H9 (cell line): ENCODE data around the gene MCCC1. TPM values are rescaled to one million over a fixed set of nuclear protein-coding genes. Genes with fewer than 3 reads are reported as not detected.

ENCODE experiments used
- DNase-seq: peaks from one replicate; pipeline ENCODE4 v3.0.0-alpha.2; 2017
- H2AFZ ChIP-seq: one replicate; pipeline ENCODE4 v1.6.1; 2013; ENCODE audit warnings: mild to moderate bottlenecking, low read length, control low read depth, moderate library complexity
- H2AK5ac ChIP-seq: 2 replicates; pipeline ENCODE4 v1.6.1; 2013; ENCODE audit warnings: low read length, control low read depth, mixed read lengths; ENCODE audit not compliant: insufficient read length
- H2BK120ac ChIP-seq: one replicate; pipeline ENCODE4 v1.6.1; 2013; ENCODE audit warnings: low read depth, mild to moderate bottlenecking, low read length, control low read depth, inconsistent platforms; ENCODE audit not compliant: poor library complexity, severe bottlenecking
- H2BK12ac ChIP-seq: 2 replicates; pipeline ENCODE4 v1.6.1; 2013; ENCODE audit warnings: low read length, control low read depth, mixed read lengths, low read depth; ENCODE audit not compliant: insufficient read length
- H2BK15ac ChIP-seq: 2 replicates; pipeline ENCODE4 v1.6.1; 2013; ENCODE audit warnings: low read depth, low read length, control low read depth
- H2BK20ac ChIP-seq: one replicate; pipeline ENCODE4 v1.6.1; 2013; ENCODE audit warnings: low read depth, mild to moderate bottlenecking, low read length, control low read depth, inconsistent platforms; ENCODE audit not compliant: poor library complexity, severe bottlenecking
- H2BK5ac ChIP-seq: 2 replicates; pipeline ENCODE4 v1.6.1; 2013; ENCODE audit warnings: low read length, control low read depth, mixed read lengths; ENCODE audit not compliant: insufficient read length
- H3K14ac ChIP-seq: 2 replicates; pipeline ENCODE4 v1.6.1; 2013; ENCODE audit warnings: low read length, control low read depth; ENCODE audit not compliant: insufficient read depth
- H3K18ac ChIP-seq: 2 replicates; pipeline ENCODE4 v1.6.1; 2013; ENCODE audit warnings: low read depth, mild to moderate bottlenecking, mixed read lengths, low read length, control low read depth; ENCODE audit not compliant: insufficient read length
- H3K23ac ChIP-seq: 2 replicates; pipeline ENCODE4 v1.6.1; 2013; ENCODE audit warnings: low read length, control low read depth, mixed read lengths, low read depth; ENCODE audit not compliant: insufficient read length
- H3K23me2 ChIP-seq: 2 replicates; pipeline ENCODE4 v1.6.1; 2013; ENCODE audit warnings: low read depth, mild to moderate bottlenecking, mixed read lengths, low read length, control low read depth; ENCODE audit not compliant: insufficient read length, poor library complexity, severe bottlenecking
- H3K27ac ChIP-seq: 2 replicates; pipeline ENCODE4 v1.5.1; 2013; ENCODE audit warnings: low read length, control low read depth, mixed read lengths, low read depth; ENCODE audit not compliant: insufficient read length
- H3K27me3 ChIP-seq: 2 replicates; pipeline ENCODE4 v1.6.1; 2013; ENCODE audit warnings: low read length, control low read depth, inconsistent platforms; ENCODE audit not compliant: insufficient read depth
- H3K4ac ChIP-seq: 2 replicates; pipeline ENCODE4 v1.6.1; 2013; ENCODE audit warnings: low read depth, mild to moderate bottlenecking, control low read depth, inconsistent platforms, low read length, moderate library complexity
- H3K4me1 ChIP-seq: 2 replicates; pipeline ENCODE4 v1.6.1; 2013; ENCODE audit warnings: low read length, control low read depth, inconsistent platforms; ENCODE audit not compliant: insufficient read depth
- H3K4me2 ChIP-seq: 2 replicates; pipeline ENCODE4 v1.6.1; 2013; ENCODE audit warnings: low read length, control low read depth, mixed read lengths; ENCODE audit not compliant: insufficient read length, insufficient read depth
- H3K56ac ChIP-seq: 2 replicates; pipeline ENCODE4 v1.6.1; 2013; ENCODE audit warnings: low read depth, mild to moderate bottlenecking, mixed read lengths, low read length, control low read depth; ENCODE audit not compliant: insufficient read length
- H3K79me1 ChIP-seq: 2 replicates; pipeline ENCODE4 v1.6.1; 2013; ENCODE audit warnings: low read depth, mild to moderate bottlenecking, moderate library complexity, low read length, control low read depth, inconsistent platforms; ENCODE audit not compliant: insufficient read depth, poor library complexity, severe bottlenecking
- H3K79me2 ChIP-seq: 2 replicates; pipeline ENCODE4 v1.6.1; 2013; ENCODE audit warnings: low read length, control low read depth, inconsistent platforms; ENCODE audit not compliant: insufficient read depth
- H3K9ac ChIP-seq: 2 replicates; pipeline ENCODE4 v1.6.1; 2013; ENCODE audit warnings: low read length, control low read depth, mixed read lengths; ENCODE audit not compliant: insufficient read length; ENCODE audit errors: extremely low read depth
- H3K9me3 ChIP-seq: one replicate; pipeline ENCODE4 v1.6.1; 2013; ENCODE audit warnings: low read depth, low read length, inconsistent platforms; ENCODE audit not compliant: control insufficient read depth
- H3T11ph ChIP-seq: one replicate; pipeline ENCODE4 v1.6.1; 2013; ENCODE audit warnings: mild to moderate bottlenecking, low read length, control low read depth, inconsistent platforms
- H4K20me1 ChIP-seq: one replicate; pipeline ENCODE4 v1.6.1; 2013; ENCODE audit not compliant: control insufficient read depth, insufficient read length, insufficient read depth
- H4K5ac ChIP-seq: 2 replicates; pipeline ENCODE4 v1.6.1; 2013; ENCODE audit warnings: low read depth, mild to moderate bottlenecking, mixed read lengths, low read length, control low read depth; ENCODE audit not compliant: insufficient read length
- H4K8ac ChIP-seq: replicated peaks from 2 replicates; pipeline ENCODE4 v1.6.1; 2013; ENCODE audit warnings: low read length, control low read depth, mixed read lengths, low read depth; ENCODE audit not compliant: insufficient read length
- H4K91ac ChIP-seq: 2 replicates; pipeline ENCODE4 v1.6.1; 2013; ENCODE audit warnings: low read depth, mild to moderate bottlenecking, moderate library complexity, mixed read lengths, low read length, control low read depth; ENCODE audit not compliant: insufficient read length
- H3K27ac Mint-ChIP-seq, 3 experiments: 2 replicates in 2 of 3; 3 replicates in 1 of 3; pipeline ENCODE4 v1.8.0; 2020 to 2021; ENCODE audit warnings: mixed read lengths in 3 of 3, mild to moderate bottlenecking in 1 of 3, moderate library complexity in 1 of 3
- H3K27me3 Mint-ChIP-seq: 2 replicates; pipeline ENCODE4 v1.8.0; 2021; ENCODE audit warnings: low read depth, mild to moderate bottlenecking, moderate library complexity, mixed read lengths
- H3K36me3 Mint-ChIP-seq, 3 experiments: 2 replicates in 2 of 3; 3 replicates in 1 of 3; pipeline ENCODE4 v1.8.0; 2020 to 2021; ENCODE audit warnings: low read depth in 3 of 3, mixed read lengths in 3 of 3; ENCODE audit not compliant: insufficient read depth in 1 of 3
- H3K4me1 Mint-ChIP-seq, 2 experiments: 2 replicates each; pipeline ENCODE4 v1.8.0; 2020; ENCODE audit warnings: mixed read lengths in 2 of 2
- H3K4me3 Mint-ChIP-seq, 2 experiments: 2 replicates in 1 of 2; 3 replicates in 1 of 2; pipeline ENCODE4 v1.8.0; 2020 to 2021; ENCODE audit warnings: mild to moderate bottlenecking in 2 of 2, mixed read lengths in 2 of 2, moderate library complexity in 1 of 2
- H3K9me3 Mint-ChIP-seq, 2 experiments: 2 replicates in 1 of 2; 3 replicates in 1 of 2; pipeline ENCODE4 v1.8.0; 2020; ENCODE audit warnings: mild to moderate bottlenecking in 2 of 2, mixed read lengths in 2 of 2, moderate library complexity in 1 of 2
- CTCF ChIP-seq: fragments of 200-600 bp; sonication (generic); conservative IDR thresholded peaks from 3 replicates; pipeline ENCODE4 v1.8.0; 2021; ENCODE audit warnings: antibody characterized with exemption, mild to moderate bottlenecking
- WGBS: extraction: QIAGEN DNeasy Blood & Tissue Kit; methylation state at CpG from one replicate; pipeline ENCODE4 v1.1.7; 2013; ENCODE audit warnings: missing lambda C conversion rate, low lambda C conversion rate, mixed read lengths; ENCODE audit not compliant: insufficient read length; ENCODE audit errors: extremely low coverage; 5-methylcytosine and 5-hydroxymethylcytosine counted together
- total RNA-seq: library from RNA; stranded (reverse); gene quantifications from 2 replicates; pipeline ENCODE4 v1.2.1, GENCODE V29; 2021

The MCCC1 gene
- total RNA-seq, 1 experiment from 2014 or later = 18.3 TPM

DNA sequence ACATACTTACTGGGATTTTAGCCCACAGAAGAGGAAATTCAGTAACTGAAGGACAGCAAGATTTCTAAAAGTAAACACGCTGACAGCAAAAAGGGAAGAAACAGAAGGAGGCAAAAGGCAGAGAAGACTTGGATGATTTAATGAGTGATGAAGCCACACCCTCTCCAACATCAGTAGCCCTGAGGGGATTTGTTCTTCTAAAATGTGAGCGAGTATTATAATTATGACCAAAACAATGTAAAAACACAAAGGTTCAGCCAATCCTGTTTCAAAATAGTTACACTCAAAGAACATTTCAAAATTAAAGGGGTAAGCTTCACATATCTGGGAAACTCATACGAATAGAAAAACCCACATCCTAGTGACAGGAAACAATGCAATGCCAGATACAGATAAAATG is 25.0 kb downstream of the MCCC1 start:
- Histone ChIP-seq H2BK5ac (no peak overlapping the region), H3K79me1 (no peaks in the 10 kb centered on the region), H3K4me1 (no peaks in the 10 kb centered on the region), H3K4me2 (no peak overlapping the region), H2AK5ac (no peak overlapping the region), H3K27me3 (no peaks in the 10 kb centered on the region), H2BK120ac (no peak overlapping the region), H3K23me2 (no peaks in the 10 kb centered on the region), H2BK12ac (no peak overlapping the region), H3K4ac (no peak overlapping the region), H3K14ac (no peak overlapping the region), H4K8ac (no peak overlapping the region), H3T11ph (no peak overlapping the region), H2BK15ac (no peak overlapping the region), H4K20me1 (no peaks in the 10 kb centered on the region), H2BK20ac (no peak overlapping the region), H3K9me3 (peaks cover 8% of the 10 kb centered on the region), H3K79me2 (no peaks in the 10 kb centered on the region), H4K5ac (no peak overlapping the region), H3K23ac (no peak overlapping the region), H2AFZ (no peak overlapping the region), H3K56ac (no peak overlapping the region), H4K91ac (no peak overlapping the region), H3K27ac (no peak overlapping the region), H3K9ac (no peak overlapping the region), H3K18ac (no peak overlapping the region)
- Mint-ChIP-seq H3K9me3 (peaks cover 12 to 24% of the 10 kb centered on the region in 2 experiments), H3K4me3 (no peak overlapping the region), H3K27me3 (no peaks in the 10 kb centered on the region), H3K4me1 (no peaks in the 10 kb centered on the region), H3K27ac (no peak overlapping the region), H3K36me3 (peaks cover 30 to 55% (median 51%) of the 10 kb centered on the region in 3 experiments)
- WGBS = no CpG with 5 or more reads among the region's 3 CpGs
- no peak for DNase-seq
- no peak for TF ChIP-seq CTCF
